SK-N-SH treated with all-trans-retinoic acid at 6 μM for 48 hours (cell line): ENCODE results near the gene HCAR1.
"Not testable (repeated sequence)": the region's sequence is repeated elsewhere in the genome, so short reads cannot be mapped to it uniquely, and the experiment has no call there.

ENCODE experiments used
- ATAC-seq: fragments of 200-7000 bp; cut with Tn5 transposase; 3 replicates; pipeline ENCODE4 v1.9.1; 2020; ENCODE audit warnings: mild to moderate bottlenecking, moderate library complexity
- ARNTL ChIP-seq: fragments of 450-650 bp; formaldehyde crosslinking; IDR thresholded peaks from 2 replicates; pipeline ENCODE4 v1.5.0; 2020; ENCODE audit warnings: low read depth, mild to moderate bottlenecking, moderate library complexity, borderline replicate concordance
- BACH2 ChIP-seq: fragments of 250-450 bp; sonication (Bioruptor Pico); IDR thresholded peaks from 2 replicates; pipeline ENCODE4 v1.9.0; 2021; ENCODE audit warnings: mild to moderate bottlenecking, borderline replicate concordance
- CREB5 ChIP-seq: fragments of 250-450 bp; sonication (Bioruptor Pico); IDR thresholded peaks from 2 replicates; pipeline ENCODE4 v1.5.1; 2020; ENCODE audit warnings: low read depth, mild to moderate bottlenecking, moderate library complexity
- CSDC2 ChIP-seq: fragments of 250-450 bp; sonication (Bioruptor Pico); IDR thresholded peaks from 2 replicates; pipeline ENCODE4 v1.5.0; 2020; ENCODE audit warnings: mild to moderate bottlenecking, moderate library complexity
- ESRRG ChIP-seq: fragments of 250-450 bp; sonication (Bioruptor Pico); IDR thresholded peaks from 2 replicates; pipeline ENCODE4 v1.6.1; 2021; ENCODE audit warnings: mild to moderate bottlenecking
- GLIS3 ChIP-seq: fragments of 250-450 bp; sonication (Bioruptor Pico); IDR thresholded peaks from 2 replicates; pipeline ENCODE4 v1.5.0; 2020; ENCODE audit warnings: mild to moderate bottlenecking, moderate library complexity
- ISL1 ChIP-seq: fragments of 250-450 bp; sonication (Bioruptor Pico); IDR thresholded peaks from 2 replicates; pipeline ENCODE4 v2.1.2; 2022; ENCODE audit warnings: mild to moderate bottlenecking, moderate library complexity
- OSR1 ChIP-seq: fragments of 250-450 bp; sonication (Bioruptor Pico); IDR thresholded peaks from 2 replicates; pipeline ENCODE4 v1.8.0; 2022; ENCODE audit warnings: moderate library complexity, mild to moderate bottlenecking, inconsistent platforms
- PATZ1 ChIP-seq: fragments of 250-450 bp; sonication (Bioruptor Pico); IDR thresholded peaks from 2 replicates; pipeline ENCODE4 v1.8.0; 2020; ENCODE audit warnings: mild to moderate bottlenecking, moderate library complexity, borderline replicate concordance
- POU6F1 ChIP-seq: fragments of 250-450 bp; sonication (Bioruptor Pico); IDR thresholded peaks from 2 replicates; pipeline ENCODE4 v1.8.0; 2021; ENCODE audit warnings: low read depth, mild to moderate bottlenecking, moderate library complexity, borderline replicate concordance
- RARB ChIP-seq: fragments of 250-450 bp; sonication (Bioruptor Pico); IDR thresholded peaks from 2 replicates; pipeline ENCODE4 v1.8.0; 2021; ENCODE audit warnings: mild to moderate bottlenecking, moderate library complexity
- SNAI2 ChIP-seq: fragments of 250-450 bp; sonication (Bioruptor Pico); IDR thresholded peaks from 2 replicates; pipeline ENCODE4 v1.5.0; 2020; ENCODE audit warnings: mild to moderate bottlenecking, moderate library complexity
- TOX ChIP-seq: fragments of 250-450 bp; sonication (Bioruptor Pico); IDR thresholded peaks from 2 replicates; pipeline ENCODE4 v1.8.0; 2021; ENCODE audit warnings: mild to moderate bottlenecking, moderate library complexity, borderline replicate concordance
- TSHZ2 ChIP-seq: fragments of 250-450 bp; sonication (Bioruptor Pico); IDR thresholded peaks from 2 replicates; pipeline ENCODE4 v1.5.0; 2020; ENCODE audit warnings: mild to moderate bottlenecking, moderate library complexity
- ZC3H10 ChIP-seq: fragments of 250-450 bp; sonication (Bioruptor Pico); IDR thresholded peaks from 2 replicates; pipeline ENCODE4 v1.5.1; 2021; ENCODE audit warnings: mild to moderate bottlenecking, moderate library complexity
- ZFP3 ChIP-seq: fragments of 250-450 bp; sonication (Bioruptor Pico); IDR thresholded peaks from 2 replicates; pipeline ENCODE4 v1.5.0; 2020; ENCODE audit warnings: mild to moderate bottlenecking, moderate library complexity
- ZFP30 ChIP-seq: fragments of 450-650 bp; formaldehyde crosslinking; IDR thresholded peaks from 2 replicates; pipeline ENCODE4 v1.5.0; 2022; ENCODE audit warnings: mild to moderate bottlenecking, moderate library complexity
- ZNF565 ChIP-seq: fragments of 450-650 bp; formaldehyde crosslinking; conservative IDR thresholded peaks from 2 replicates; pipeline ENCODE4 v1.5.0; 2020; ENCODE audit warnings: low read depth, mild to moderate bottlenecking, moderate library complexity
- ZNF70 ChIP-seq: fragments of 450-650 bp; formaldehyde crosslinking; IDR thresholded peaks from 2 replicates; pipeline ENCODE4 v1.5.0; 2020; ENCODE audit warnings: mild to moderate bottlenecking, moderate library complexity
- ZNF8 ChIP-seq: fragments of 450-650 bp; formaldehyde crosslinking; IDR thresholded peaks from 2 replicates; pipeline ENCODE4 v1.5.0; 2020; ENCODE audit warnings: mild to moderate bottlenecking, moderate library complexity
- TF ChIP-seq, protein P1 (sequence below): fragments of 250-450 bp; sonication (Bioruptor Pico); IDR thresholded peaks from 2 replicates; pipeline ENCODE4 v1.5.1; 2021; ENCODE audit warnings: mild to moderate bottlenecking, moderate library complexity

The HCAR1 gene

GRCh38 chr12:122686538-122686937, 44.1 kb downstream of the HCAR1 start:
- TF ChIP-seq ARNTL (CRISPR knock-in tag) (no peak), CSDC2 (no peak)
- no peak for ATAC-seq

GRCh38 chr12:122684297-122684813, 46.3 kb downstream of the HCAR1 start:
- ATAC-seq, result no peak
- TF ChIP-seq OSR1 (CRISPR knock-in tag), result no peak
- TF ChIP-seq ARNTL (CRISPR knock-in tag), result no peak
- TF ChIP-seq ZFP30 (CRISPR knock-in tag), result no peak
- no peak for TF ChIP-seq ESRRG (CRISPR knock-in tag)
- TF ChIP-seq, protein P1, sequence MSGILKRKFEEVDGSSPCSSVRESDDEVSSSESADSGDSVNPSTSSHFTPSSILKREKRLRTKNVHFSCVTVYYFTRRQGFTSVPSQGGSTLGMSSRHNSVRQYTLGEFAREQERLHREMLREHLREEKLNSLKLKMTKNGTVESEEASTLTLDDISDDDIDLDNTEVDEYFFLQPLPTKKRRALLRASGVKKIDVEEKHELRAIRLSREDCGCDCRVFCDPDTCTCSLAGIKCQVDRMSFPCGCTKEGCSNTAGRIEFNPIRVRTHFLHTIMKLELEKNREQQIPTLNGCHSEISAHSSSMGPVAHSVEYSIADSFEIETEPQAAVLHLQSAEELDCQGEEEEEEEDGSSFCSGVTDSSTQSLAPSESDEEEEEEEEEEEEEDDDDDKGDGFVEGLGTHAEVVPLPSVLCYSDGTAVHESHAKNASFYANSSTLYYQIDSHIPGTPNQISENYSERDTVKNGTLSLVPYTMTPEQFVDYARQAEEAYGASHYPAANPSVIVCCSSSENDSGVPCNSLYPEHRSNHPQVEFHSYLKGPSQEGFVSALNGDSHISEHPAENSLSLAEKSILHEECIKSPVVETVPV, result no peak
- TF ChIP-seq TOX (CRISPR knock-in tag), result no peak
- TF ChIP-seq ISL1, result no peak

GRCh38 chr12:122681814-122682213, 48.8 kb downstream of the HCAR1 start:
- ATAC-seq, result no peak
- TF ChIP-seq BACH2 (CRISPR knock-in tag) (no peak), ZC3H10 (CRISPR knock-in tag) (no peak), PATZ1 (no peak), ARNTL (CRISPR knock-in tag) (no peak), SNAI2 (no peak), ZNF8 (CRISPR knock-in tag) (no peak), ZNF70 (CRISPR knock-in tag) (no peak), TSHZ2 (no peak), ZNF565 (CRISPR knock-in tag) (no peak), ISL1 (no peak), CSDC2 (no peak), GLIS3 (CRISPR knock-in tag) (no peak), ZFP30 (CRISPR knock-in tag) (no peak), ZFP3 (CRISPR knock-in tag) (no peak), RARB (no peak), CREB5 (CRISPR knock-in tag) (no peak), OSR1 (CRISPR knock-in tag) (no peak), POU6F1 (CRISPR knock-in tag) (no peak), TOX (CRISPR knock-in tag) (no peak)

GRCh38 chr12:122680989-122681388, 49.7 kb downstream of the HCAR1 start:
- ATAC-seq, result not testable (repeated sequence)

GRCh38 chr12:122676781-122677180, 53.9 kb downstream of the HCAR1 start:
- not testable (repeated sequence) for ATAC-seq
